HEK293 (cell line): ENCODE measurements around the gene CKB.

Experiments
- CTCF ChIP-seq: fragments of 450-650 bp; formaldehyde crosslinking; IDR thresholded peaks from 2 replicates; pipeline ENCODE4 v1.5.1; 2016; ENCODE audit warnings: missing biosample characterization, missing genetic modification characterization
- TRIM28 ChIP-seq: IDR thresholded peaks from 2 replicates; pipeline ENCODE4 v1.6.1; 2011; ENCODE audit warnings: low read length, control low read depth, borderline replicate concordance
- YY1 ChIP-seq: fragments of 450-650 bp; formaldehyde crosslinking; IDR thresholded peaks from 2 replicates; pipeline ENCODE4 v1.5.1; 2018; ENCODE audit warnings: missing biosample characterization, missing genetic modification characterization
- ZNF138 ChIP-seq: fragments of 450-650 bp; formaldehyde crosslinking; IDR thresholded peaks from 2 replicates; pipeline ENCODE4 v1.5.1; 2016; ENCODE audit warnings: missing biosample characterization, missing genetic modification characterization, borderline replicate concordance
- ZNF18 ChIP-seq: fragments of 450-650 bp; formaldehyde crosslinking; IDR thresholded peaks from 2 replicates; pipeline ENCODE4 v1.5.1; 2016; ENCODE audit warnings: missing biosample characterization, missing genetic modification characterization
- TF ChIP-seq, protein P1 (sequence below): fragments of 450-650 bp; formaldehyde crosslinking; IDR thresholded peaks from 2 replicates; pipeline ENCODE4 v1.5.1; 2016; ENCODE audit warnings: missing biosample characterization, missing genetic modification characterization
- TF ChIP-seq, protein P2 (sequence below): fragments of 450-650 bp; formaldehyde crosslinking; optimal IDR thresholded peaks from 2 replicates; pipeline ENCODE3; 2016; ENCODE audit warnings: missing biosample characterization, mild to moderate bottlenecking, missing genetic modification characterization
- TF ChIP-seq, protein P3 (sequence below): fragments of 450-650 bp; formaldehyde crosslinking; IDR thresholded peaks from 2 replicates; pipeline ENCODE4 v1.5.1; 2016; ENCODE audit warnings: missing biosample characterization, missing genetic modification characterization

DNA sequence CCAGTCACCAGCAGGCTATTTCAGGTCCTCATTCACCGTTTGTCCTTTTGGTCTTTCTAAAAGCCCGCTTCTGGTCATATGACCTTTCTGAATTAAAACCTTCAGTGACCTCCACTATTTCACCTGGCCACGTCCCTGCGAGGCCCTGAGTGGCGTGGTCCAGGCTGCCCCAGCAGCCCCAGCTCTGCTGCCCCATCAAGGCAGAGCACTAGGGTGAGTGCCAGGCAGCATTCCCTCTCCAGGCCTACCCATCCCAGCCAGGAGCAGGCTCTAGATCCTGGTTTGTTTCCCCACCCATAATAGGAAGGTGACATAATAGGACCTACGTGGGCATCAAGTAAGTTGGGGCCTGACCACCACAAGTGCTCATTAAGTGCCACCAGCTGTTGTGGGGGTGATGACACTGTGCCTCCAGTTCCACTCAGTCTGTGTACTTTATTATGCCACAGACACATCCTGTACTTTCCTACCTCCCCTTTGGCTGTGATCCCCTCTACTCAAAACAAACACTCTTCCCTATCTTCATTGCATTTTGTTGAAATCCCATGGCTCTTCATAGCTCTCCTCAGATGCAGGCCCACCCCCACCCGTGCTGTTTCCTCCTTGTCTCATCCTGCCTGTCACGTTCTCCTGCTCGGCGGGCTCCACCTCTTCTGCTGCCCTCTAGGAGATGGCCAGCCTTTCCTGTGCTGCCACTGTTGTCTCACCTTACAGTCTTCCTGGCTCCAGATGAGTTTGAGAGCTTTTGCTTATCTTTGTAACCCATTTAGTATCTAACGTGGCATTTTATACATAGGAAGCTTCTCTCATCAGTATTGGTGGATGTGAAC, 21.4 kb downstream of the CKB start:
- TF ChIP-seq ZNF18 (tag by site-specific recombination), result no peak
- TF ChIP-seq, protein P1, sequence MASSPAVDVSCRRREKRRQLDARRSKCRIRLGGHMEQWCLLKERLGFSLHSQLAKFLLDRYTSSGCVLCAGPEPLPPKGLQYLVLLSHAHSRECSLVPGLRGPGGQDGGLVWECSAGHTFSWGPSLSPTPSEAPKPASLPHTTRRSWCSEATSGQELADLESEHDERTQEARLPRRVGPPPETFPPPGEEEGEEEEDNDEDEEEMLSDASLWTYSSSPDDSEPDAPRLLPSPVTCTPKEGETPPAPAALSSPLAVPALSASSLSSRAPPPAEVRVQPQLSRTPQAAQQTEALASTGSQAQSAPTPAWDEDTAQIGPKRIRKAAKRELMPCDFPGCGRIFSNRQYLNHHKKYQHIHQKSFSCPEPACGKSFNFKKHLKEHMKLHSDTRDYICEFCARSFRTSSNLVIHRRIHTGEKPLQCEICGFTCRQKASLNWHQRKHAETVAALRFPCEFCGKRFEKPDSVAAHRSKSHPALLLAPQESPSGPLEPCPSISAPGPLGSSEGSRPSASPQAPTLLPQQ (tag by site-specific recombination), result no peak
- TF ChIP-seq ZNF138 (tag by site-specific recombination), result no peak
- TF ChIP-seq, protein P2, sequence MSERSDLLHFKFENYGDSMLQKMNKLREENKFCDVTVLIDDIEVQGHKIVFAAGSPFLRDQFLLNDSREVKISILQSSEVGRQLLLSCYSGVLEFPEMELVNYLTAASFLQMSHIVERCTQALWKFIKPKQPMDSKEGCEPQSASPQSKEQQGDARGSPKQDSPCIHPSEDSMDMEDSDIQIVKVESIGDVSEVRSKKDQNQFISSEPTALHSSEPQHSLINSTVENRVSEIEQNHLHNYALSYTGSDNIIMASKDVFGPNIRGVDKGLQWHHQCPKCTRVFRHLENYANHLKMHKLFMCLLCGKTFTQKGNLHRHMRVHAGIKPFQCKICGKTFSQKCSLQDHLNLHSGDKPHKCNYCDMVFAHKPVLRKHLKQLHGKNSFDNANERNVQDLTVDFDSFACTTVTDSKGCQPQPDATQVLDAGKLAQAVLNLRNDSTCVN (tag by site-specific recombination), result no peak
- TF ChIP-seq CTCF, result no peak
- TF ChIP-seq, protein P3, sequence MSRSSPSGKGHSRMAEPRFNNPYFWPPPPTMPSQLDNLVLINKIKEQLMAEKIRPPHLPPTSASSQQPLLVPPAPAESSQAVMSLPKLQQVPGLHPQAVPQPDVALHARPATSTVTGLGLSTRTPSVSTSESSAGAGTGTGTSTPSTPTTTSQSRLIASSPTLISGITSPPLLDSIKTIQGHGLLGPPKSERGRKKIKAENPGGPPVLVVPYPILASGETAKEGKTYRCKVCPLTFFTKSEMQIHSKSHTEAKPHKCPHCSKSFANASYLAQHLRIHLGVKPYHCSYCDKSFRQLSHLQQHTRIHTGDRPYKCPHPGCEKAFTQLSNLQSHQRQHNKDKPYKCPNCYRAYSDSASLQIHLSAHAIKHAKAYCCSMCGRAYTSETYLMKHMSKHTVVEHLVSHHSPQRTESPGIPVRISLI (tag by site-specific recombination), result no peak
- TF ChIP-seq YY1 (tag by site-specific recombination), result no peak
- TF ChIP-seq TRIM28, result no peak
